Measurements from ENCODE around the gene OGN. TPM values are rescaled to one million over a fixed set of nuclear protein-coding genes. Genes with fewer than 3 reads are reported as not detected.

OGN gene
- total RNA-seq, 1 experiment from 2014 or later: 0.95 TPM

- Histone ChIP-seq H3K27me3 (replicated peaks; ENCODE audit: insufficient read depth, low read depth, low read length, poor library complexity) (no peaks in the 10 kb centered on the region), H3K36me3 (ENCODE audit: insufficient read depth, low read length, poor library complexity, severe bottlenecking) (no peaks in the 10 kb centered on the region), H3K4me3 (ENCODE audit: low read depth, low read length, poor library complexity, severe bottlenecking) (no peak overlapping the region), H3K4me1 (ENCODE audit: insufficient read depth, low read length, poor library complexity, severe bottlenecking) (no peaks in the 10 kb centered on the region), H3K27ac (ENCODE audit: low read depth, low read length, poor library complexity, severe bottlenecking) (no peak overlapping the region), H3K9me3 (ENCODE audit: low read depth, low read length, poor library complexity, severe bottlenecking) (peaks cover under 1% of the 10 kb centered on the region)
- POLR2A ChIA-PET (ENCODE audit: low non-redundant PET): no interaction called here
- TF ChIP-seq CTCF (conservative IDR thresholded peaks at IDR 0.05; ENCODE audit: low read depth, low read length): no peak
- TF ChIP-seq EZH2 (IDR thresholded peaks at IDR 0.05; ENCODE audit: borderline replicate concordance, low read depth, low read length, poor library complexity, severe bottlenecking): no peak
- CTCF ChIA-PET: no interaction called here
- no peak for DNase-seq (ENCODE audit: low spot score)
- BruUV-seq (replicated peaks): no TSS peak
- intact Hi-C loops (cut with micrococcal nuclease; ENCODE audit: unreplicated experiment): no loop called here
Observed at GRCh38 chr9:92392690-92393089, 11.7 kb downstream of the OGN start.

GRCh38 chr9:92385953-92386352, 18.4 kb downstream of the OGN start:
- H3K36me3 ChIP-seq (ENCODE audit: insufficient read depth, low read length, poor library complexity, severe bottlenecking): no peaks in the 10 kb centered on the region
- no peak for DNase-seq (ENCODE audit: low spot score)
- no peaks in the 10 kb centered on the region for H3K27me3 ChIP-seq (replicated peaks; ENCODE audit: insufficient read depth, low read depth, low read length, poor library complexity)
- ChIA-PET CTCF (no interaction called here), POLR2A (ENCODE audit: low non-redundant PET) (no interaction called here)
- no peak overlapping the region for H3K4me3 ChIP-seq (ENCODE audit: low read depth, low read length, poor library complexity, severe bottlenecking)
- TF ChIP-seq EZH2 (IDR thresholded peaks at IDR 0.05; ENCODE audit: borderline replicate concordance, low read depth, low read length, poor library complexity, severe bottlenecking) (no peak), CTCF (conservative IDR thresholded peaks at IDR 0.05; ENCODE audit: low read depth, low read length) (no peak)
- no peaks in the 10 kb centered on the region for H3K9me3 ChIP-seq (ENCODE audit: low read depth, low read length, poor library complexity, severe bottlenecking)
- intact Hi-C loops (cut with micrococcal nuclease; ENCODE audit: unreplicated experiment): no loop called here
- peaks cover 18% of the 10 kb centered on the region for H3K4me1 ChIP-seq (ENCODE audit: insufficient read depth, low read length, poor library complexity, severe bottlenecking)
- H3K27ac ChIP-seq (ENCODE audit: low read depth, low read length, poor library complexity, severe bottlenecking): no peak overlapping the region
- BruUV-seq (replicated peaks): no TSS peak

GRCh38 chr9:92385477-92385876, 18.9 kb downstream of the OGN start:
- intact Hi-C loops (cut with micrococcal nuclease; ENCODE audit: unreplicated experiment): no loop called here
- peak; percentile 71 for DNase-seq (ENCODE audit: low spot score)
- no peak overlapping the region for H3K27ac ChIP-seq (ENCODE audit: low read depth, low read length, poor library complexity, severe bottlenecking)
- no TSS peak for BruUV-seq (replicated peaks)
- ChIA-PET POLR2A (ENCODE audit: low non-redundant PET) (no interaction called here), CTCF (no interaction called here)
- no peak overlapping the region for H3K4me3 ChIP-seq (ENCODE audit: low read depth, low read length, poor library complexity, severe bottlenecking)
- H3K27me3 ChIP-seq (replicated peaks; ENCODE audit: insufficient read depth, low read depth, low read length, poor library complexity): no peaks in the 10 kb centered on the region
- H3K36me3 ChIP-seq (ENCODE audit: insufficient read depth, low read length, poor library complexity, severe bottlenecking): no peaks in the 10 kb centered on the region
- no peaks in the 10 kb centered on the region for H3K9me3 ChIP-seq (ENCODE audit: low read depth, low read length, poor library complexity, severe bottlenecking)
- no peak for TF ChIP-seq EZH2 (IDR thresholded peaks at IDR 0.05; ENCODE audit: borderline replicate concordance, low read depth, low read length, poor library complexity, severe bottlenecking)
- TF ChIP-seq CTCF (conservative IDR thresholded peaks at IDR 0.05; ENCODE audit: low read depth, low read length): no peak
- H3K4me1 ChIP-seq (ENCODE audit: insufficient read depth, low read length, poor library complexity, severe bottlenecking): peaks cover 20% of the 10 kb centered on the region
